Gastrocnemius medialis (tissue), 4 donors: Measurements from ENCODE around the gene RAB38. TPM values are rescaled to one million over a fixed set of nuclear protein-coding genes. Genes with fewer than 3 reads are reported as not detected.
A peak's percentile ranks its signal among the peaks of the same experiment; 100 is the strongest.

Experiments used
- ATAC-seq, 2 donors: fragments of 150-250 bp; one replicate each; pipeline ENCODE4 v1.9.1; 2016
- DNase-seq, 2 donors: peaks; one replicate each; pipeline ENCODE4 v3.0.0-alpha.2; 2019
- H3K27ac ChIP-seq, 4 donors: fragments of 200-600 bp; sonication (generic); 1 replicate in 1 of 4; 2 replicates in 3 of 4; pipeline ENCODE4 v1.5.1; 2016 to 2018; ENCODE audit warnings: mild to moderate bottlenecking in 2 of 4, moderate library complexity in 1 of 4
- H3K27me3 ChIP-seq, 3 donors: fragments of 200-600 bp; sonication (generic) in 2 of 3; 1 replicate in 1 of 3; 2 replicates in 2 of 3; pipeline versions ENCODE4 v1.5.1 to v1.6.0; 2016 to 2019; ENCODE audit warnings: mild to moderate bottlenecking in 1 of 3, moderate library complexity in 1 of 3
- H3K36me3 ChIP-seq, 2 donors: fragments of 200-600 bp; sonication (generic) in 1 of 2; one replicate each; pipeline ENCODE4 v1.5.1; 2017 to 2018
- H3K4me1 ChIP-seq, 2 donors: fragments of 200-600 bp; sonication (generic) in 1 of 2; one replicate each; pipeline ENCODE4 v1.5.1; 2016 to 2017; ENCODE audit warnings: mild to moderate bottlenecking in 2 of 2
- H3K4me3 ChIP-seq, 4 donors: fragments of 200-600 bp; sonication (generic) in 3 of 4; 1 replicate in 1 of 4; 2 replicates in 3 of 4; pipeline ENCODE4 v1.5.1; 2016 to 2019; ENCODE audit warnings: mild to moderate bottlenecking in 2 of 4
- H3K9me3 ChIP-seq, 3 donors: fragments of 200-600 bp; sonication (generic) in 2 of 3; 1 replicate in 1 of 3; 2 replicates in 2 of 3; pipeline ENCODE4 v1.5.1; 2016 to 2019
- CTCF ChIP-seq, 5 experiments: fragments of 450-650 bp in 3 of 5; fragments of 200-600 bp in 2 of 5; sonication (generic) in 2 of 5; IDR thresholded peaks in 4 of 5; conservative IDR thresholded peaks in 1 of 5; 1 replicate in 4 of 5; 2 replicates in 1 of 5; pipeline ENCODE4 v1.5.1; 2016 to 2019; ENCODE audit warnings: antibody characterized with exemption in 5 of 5, mild to moderate bottlenecking in 3 of 5, moderate library complexity in 3 of 5
- POLR2A ChIP-seq, 2 donors: fragments of 450-650 bp; IDR thresholded peaks; one replicate each; pipeline ENCODE4 v1.6.1; 2017; ENCODE audit warnings: antibody characterized with exemption in 2 of 2, mild to moderate bottlenecking in 2 of 2, moderate library complexity in 2 of 2
- in situ Hi-C, 4 donors: fragments of 200-750 bp; cut with MboI; loops; one replicate each; pipeline versions ENCODE4 v1.15.0 to v1.8.0; 2017; ENCODE audit warnings: low sequenced_read_pairs in 4 of 4
- intact Hi-C: fragments of 100-400 bp; cut with DNase I; formaldehyde crosslinking; loops from one replicate; pipeline ENCODE4 v1.15.1; 2023; ENCODE audit warnings: low total_unique reads
- total RNA-seq, 4 donors: library from RNA; depleted of rRNA; stranded (reverse); fragments of >200 nt; gene quantifications; one replicate each; pipeline versions ENCODE4 v1.1.0 to v1.2.3, GENCODE V29; 2016

Gene RAB38
- total RNA-seq: under 1 TPM in 1 of 4 donors, not detected in 3; 0.27 TPM

GRCh38 chr11:88174709-88175568 is at the start of gene RAB38:
TSS of gene RAB38 (minus strand) at chr11:88175443. CDS start at chr11:88175384, 59 bp downstream.
- Histone ChIP-seq H3K27me3 (no peaks in the 10 kb centered on the region), H3K4me3 (peak within 1 kb of the TSS; percentile 44 to 59 (median 49)), H3K27ac (no peak within 1 kb of the TSS), H3K9me3 (no peaks in the 10 kb centered on the region), H3K36me3 (no peaks in the 10 kb centered on the region), H3K4me1 (peaks cover 4 to 10% of the 10 kb centered on the region in 2 donors)
- TF ChIP-seq CTCF (IDR thresholded peaks at IDR 0.05 in 4 of 5, conservative IDR thresholded peaks at IDR 0.05 in 1 of 5): no peak
- no peak for TF ChIP-seq POLR2A (IDR thresholded peaks at IDR 0.05)
- DNase-seq (peak in 1 of 2 donors; percentile 17), ATAC-seq (peak in 1 of 2 donors; percentile 24)
- in situ Hi-C loops (no loop called here), intact Hi-C loops (no loop called here)

GRCh38 chr11:88213406-88213805 is 38.2 kb upstream of the RAB38 start:
- Histone ChIP-seq H3K27ac (no peak overlapping the region), H3K27me3 (no peaks in the 10 kb centered on the region), H3K4me1 (no peaks in the 10 kb centered on the region), H3K36me3 (no peaks in the 10 kb centered on the region), H3K9me3 (no peaks in the 10 kb centered on the region), H3K4me3 (no peak overlapping the region)
- no peak for ATAC-seq
- DNase-seq: no peak
- in situ Hi-C loops (no loop called here), intact Hi-C loops (no loop called here)
- no peak for TF ChIP-seq POLR2A (IDR thresholded peaks at IDR 0.05)
- TF ChIP-seq CTCF (IDR thresholded peaks at IDR 0.05 in 4 of 5, conservative IDR thresholded peaks at IDR 0.05 in 1 of 5): no peak

GRCh38 chr11:88212300-88212699 is 37.1 kb upstream of the RAB38 start:
- TF ChIP-seq POLR2A (IDR thresholded peaks at IDR 0.05) (no peak), CTCF (IDR thresholded peaks at IDR 0.05 in 4 of 5, conservative IDR thresholded peaks at IDR 0.05 in 1 of 5) (no peak)
- DNase-seq (no peak), ATAC-seq (no peak)
- intact Hi-C loops (no loop called here), in situ Hi-C loops (no loop called here)
- no peak overlapping the region for H3K4me3 ChIP-seq
- no peaks in the 10 kb centered on the region for H3K4me1 ChIP-seq
- H3K9me3 ChIP-seq: no peaks in the 10 kb centered on the region
- H3K36me3 ChIP-seq: no peaks in the 10 kb centered on the region
- H3K27ac ChIP-seq: no peak overlapping the region
- H3K27me3 ChIP-seq: no peaks in the 10 kb centered on the region

GRCh38 chr11:88208745-88209144 is 33.5 kb upstream of the RAB38 start:
- H3K4me1 ChIP-seq: no peaks in the 10 kb centered on the region
- in situ Hi-C loops (no loop called here), intact Hi-C loops (no loop called here)
- no peaks in the 10 kb centered on the region for H3K27me3 ChIP-seq
- no peak overlapping the region for H3K4me3 ChIP-seq
- H3K9me3 ChIP-seq: no peaks in the 10 kb centered on the region
- ATAC-seq (no peak), DNase-seq (no peak)
- no peak overlapping the region for H3K27ac ChIP-seq
- no peaks in the 10 kb centered on the region for H3K36me3 ChIP-seq
- TF ChIP-seq POLR2A (IDR thresholded peaks at IDR 0.05) (no peak), CTCF (IDR thresholded peaks at IDR 0.05 in 4 of 5, conservative IDR thresholded peaks at IDR 0.05 in 1 of 5) (no peak)
